OCI-LY7 (cell line): ENCODE measurements around the gene UBE2E1. TPM values are rescaled to one million over a fixed set of nuclear protein-coding genes. Genes with fewer than 3 reads are reported as not detected.
"Not testable (repeated sequence)": the region's sequence is repeated elsewhere in the genome, so short reads cannot be mapped to it uniquely, and the experiment has no call there.

Experiments used
- BruUV-seq: library from RNA; stranded (reverse); fragments of 400-500 nt; replicated peaks from 2 replicates; lab custom pipeline; 2021; lab: Mats Ljungman, UMichigan
- CTCF ChIA-PET: fragments of 300-600 bp; sonication (Branson Sonifier 250); formaldehyde crosslinking; loops from one replicate; lab custom pipeline; 2022; ENCODE audit warnings: antibody characterized with exemption; ENCODE audit not compliant: unreplicated experiment; lab: Charles Lee
- POLR2A ChIA-PET: fragments of 300-600 bp; sonication (Branson Sonifier 250); formaldehyde crosslinking; loops from one replicate; lab custom pipeline; 2022; ENCODE audit warnings: antibody characterized with exemption; lab: Charles Lee
- DNase-seq: peaks from one replicate; pipeline ENCODE4 v3.0.0-alpha.2; 2015; ENCODE audit warnings: low spot score
- H2AFZ ChIP-seq: fragments of 200-600 bp; sonication (generic), shearing (Covaris generic); 2 replicates; pipeline ENCODE4 v1.6.1; 2014; ENCODE audit warnings: mild to moderate bottlenecking, antibody characterized with exemption, low read length, moderate library complexity
- H3K27ac ChIP-seq: fragments of 200-600 bp; sonication (generic); 2 replicates; pipeline ENCODE4 v1.5.1; 2014; ENCODE audit warnings: mixed run types, low read depth, mild to moderate bottlenecking, moderate library complexity, low read length, inconsistent platforms; ENCODE audit not compliant: poor library complexity, severe bottlenecking
- H3K36me3 ChIP-seq: fragments of 200-600 bp; sonication (generic); 2 replicates; pipeline ENCODE4 v1.6.1; 2014; ENCODE audit warnings: mild to moderate bottlenecking, antibody characterized with exemption, low read length, moderate library complexity, mixed read lengths; ENCODE audit not compliant: insufficient read depth
- H3K4me1 ChIP-seq: fragments of 200-600 bp; sonication (generic); 2 replicates; pipeline ENCODE4 v1.5.1; 2014; ENCODE audit warnings: mild to moderate bottlenecking, low read length; ENCODE audit not compliant: insufficient read depth, poor library complexity, severe bottlenecking
- H3K4me2 ChIP-seq: fragments of 200-600 bp; sonication (generic); 2 replicates; pipeline ENCODE4 v1.6.1; 2014; ENCODE audit warnings: mild to moderate bottlenecking, low read length
- H3K4me3 ChIP-seq: fragments of 200-600 bp; sonication (generic); 2 replicates; pipeline ENCODE4 v1.5.1; 2014; ENCODE audit warnings: mild to moderate bottlenecking, low read depth, low read length; ENCODE audit not compliant: poor library complexity, severe bottlenecking
- H3K79me2 ChIP-seq: fragments of 200-600 bp; sonication (generic); 2 replicates; pipeline ENCODE4 v1.6.1; 2016; ENCODE audit warnings: low read depth, mild to moderate bottlenecking, low read length, moderate library complexity, mixed read lengths; ENCODE audit not compliant: insufficient read depth
- H3K9me2 ChIP-seq: fragments of 200-600 bp; sonication (generic); 2 replicates; pipeline ENCODE4 v1.6.1; 2016; ENCODE audit warnings: mild to moderate bottlenecking, low read length, mixed read lengths; ENCODE audit not compliant: insufficient read depth
- H3K9me3 ChIP-seq: fragments of 200-600 bp; sonication (generic); 2 replicates; pipeline ENCODE4 v1.6.1; 2014; ENCODE audit warnings: mild to moderate bottlenecking, mixed run types, low read length, mixed read lengths
- H4K20me1 ChIP-seq: fragments of 200-600 bp; sonication (generic); 2 replicates; pipeline ENCODE4 v1.6.1; 2014; ENCODE audit warnings: mild to moderate bottlenecking, antibody characterized with exemption, low read length, moderate library complexity, mixed read lengths; ENCODE audit not compliant: insufficient read depth
- EZH2phosphoT487 ChIP-seq: fragments of 200-600 bp; sonication (generic); IDR thresholded peaks from 2 replicates; pipeline ENCODE4 v1.6.1; 2018; ENCODE audit warnings: low read depth, borderline replicate concordance, mild to moderate bottlenecking, mixed run types, antibody characterized with exemption, low read length, moderate library complexity, mixed read lengths
- intact Hi-C: fragments of 100-400 bp; cut with micrococcal nuclease; formaldehyde crosslinking; loops from one replicate; pipeline ENCODE4 v1.10.0; 2022; ENCODE audit not compliant: unreplicated experiment
- total RNA-seq, 2 experiments: library from RNA; depleted of rRNA in 1 of 2; stranded (reverse); fragments of >200 nt in 1 of 2; shearing (Covaris generic) in 1 of 2; gene quantifications; 2 replicates each; pipeline ENCODE4 v1.2.3, GENCODE V29; 2014 to 2022
- TF ChIP-seq, protein P1 (sequence below): fragments of 200-600 bp; sonication (generic); conservative IDR thresholded peaks from 2 replicates; pipeline ENCODE4 v1.5.1; 2014; ENCODE audit warnings: mild to moderate bottlenecking, antibody characterized with exemption, low read length, moderate library complexity, mixed read lengths

The UBE2E1 gene
- total RNA-seq, 2 experiments from 2014 or later, result 126 to 142 TPM

DNA sequence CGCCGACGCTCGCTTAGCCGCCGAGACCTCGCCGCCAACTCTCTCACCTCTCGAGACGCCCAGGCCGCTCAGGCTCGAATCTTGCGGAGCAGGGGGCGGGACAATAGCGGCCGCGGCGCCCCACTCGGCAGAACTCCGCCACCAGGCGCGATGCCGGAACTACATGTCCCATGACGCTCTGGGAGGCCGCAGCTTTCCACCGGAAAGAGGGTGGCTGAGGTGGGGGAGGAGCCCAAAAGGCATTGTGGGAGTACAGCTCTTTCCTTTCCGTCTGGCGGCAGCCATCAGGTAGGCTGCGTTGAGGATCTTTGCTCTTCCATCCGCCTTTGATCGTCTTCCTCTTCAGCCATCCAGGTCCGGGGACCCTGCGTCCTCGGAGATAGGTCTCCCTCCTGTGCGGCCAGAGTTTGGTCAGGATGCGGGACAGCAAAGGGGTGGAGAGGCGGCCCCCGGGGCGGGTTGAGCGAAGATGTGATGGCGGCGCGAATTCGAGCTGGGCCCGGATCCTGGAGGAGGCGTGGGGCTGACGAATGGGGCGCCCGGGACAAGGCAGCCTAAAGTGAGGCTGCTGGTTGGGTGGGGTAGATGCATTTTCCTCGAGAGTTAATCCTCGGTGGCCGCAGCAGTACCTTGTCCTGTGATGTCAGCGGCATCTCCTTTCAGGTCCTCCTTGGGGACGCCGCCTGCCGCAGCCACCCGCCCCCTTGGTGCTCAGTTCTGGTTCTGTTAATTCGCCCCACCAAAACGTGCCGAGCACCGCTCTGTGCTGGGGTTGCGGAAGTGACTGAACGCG is 111.3 kb downstream of the UBE2E1 start, which contains the start of the genes NKIRAS1 and RPL15:
NKIRAS1 (minus strand) TSS at position 105 of the 793 bp plus-strand sequence. CDS start 6,086 bp downstream, outside the sequence.
RPL15 (plus strand) TSS at position 247 of the 793 bp plus-strand sequence. CDS start 728 bp downstream, outside the sequence.
- H4K20me1 ChIP-seq, result peaks cover 27% of the 10 kb centered on the region
- POLR2A ChIA-PET, result interaction anchor here (0.6 to 3.6 kb wide), 25 partner anchors 9 to 684 kb away, joined by 3 to 12 read pairs (median 4); no protein-coding TSS in a partner anchor
- DNase-seq, result peak; percentile 98
- no peak for TF ChIP-seq EZH2phosphoT487
- TF ChIP-seq, protein P1, sequence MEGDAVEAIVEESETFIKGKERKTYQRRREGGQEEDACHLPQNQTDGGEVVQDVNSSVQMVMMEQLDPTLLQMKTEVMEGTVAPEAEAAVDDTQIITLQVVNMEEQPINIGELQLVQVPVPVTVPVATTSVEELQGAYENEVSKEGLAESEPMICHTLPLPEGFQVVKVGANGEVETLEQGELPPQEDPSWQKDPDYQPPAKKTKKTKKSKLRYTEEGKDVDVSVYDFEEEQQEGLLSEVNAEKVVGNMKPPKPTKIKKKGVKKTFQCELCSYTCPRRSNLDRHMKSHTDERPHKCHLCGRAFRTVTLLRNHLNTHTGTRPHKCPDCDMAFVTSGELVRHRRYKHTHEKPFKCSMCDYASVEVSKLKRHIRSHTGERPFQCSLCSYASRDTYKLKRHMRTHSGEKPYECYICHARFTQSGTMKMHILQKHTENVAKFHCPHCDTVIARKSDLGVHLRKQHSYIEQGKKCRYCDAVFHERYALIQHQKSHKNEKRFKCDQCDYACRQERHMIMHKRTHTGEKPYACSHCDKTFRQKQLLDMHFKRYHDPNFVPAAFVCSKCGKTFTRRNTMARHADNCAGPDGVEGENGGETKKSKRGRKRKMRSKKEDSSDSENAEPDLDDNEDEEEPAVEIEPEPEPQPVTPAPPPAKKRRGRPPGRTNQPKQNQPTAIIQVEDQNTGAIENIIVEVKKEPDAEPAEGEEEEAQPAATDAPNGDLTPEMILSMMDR, result no peak
- peaks cover 45% of the 10 kb centered on the region for H3K4me1 ChIP-seq
- H3K9me2 ChIP-seq, result no peaks in the 10 kb centered on the region
- H3K27ac ChIP-seq, result peak within 1 kb of the TSS; percentile 64
- no TSS peak for BruUV-seq
- H3K9me3 ChIP-seq, result no peaks in the 10 kb centered on the region
- peak within 1 kb of the TSS; percentile 78 for H2AFZ ChIP-seq
- peaks cover 49% of the 10 kb centered on the region for H3K36me3 ChIP-seq
- peak within 1 kb of the TSS; percentile 94 for H3K4me2 ChIP-seq
- H3K79me2 ChIP-seq, result peaks cover 39% of the 10 kb centered on the region
- intact Hi-C loops, result loop anchor here (1.0 to 2.0 kb wide), 2 partner anchors 28 to 108 kb away; partner anchors contain the start of gene NR1D2
- peak within 1 kb of the TSS; percentile 97 for H3K4me3 ChIP-seq
- CTCF ChIA-PET, result interaction anchor here (1.1 kb wide), 1 partner anchor 846 kb away, joined by 4 read pairs; no protein-coding TSS in a partner anchor

DNA sequence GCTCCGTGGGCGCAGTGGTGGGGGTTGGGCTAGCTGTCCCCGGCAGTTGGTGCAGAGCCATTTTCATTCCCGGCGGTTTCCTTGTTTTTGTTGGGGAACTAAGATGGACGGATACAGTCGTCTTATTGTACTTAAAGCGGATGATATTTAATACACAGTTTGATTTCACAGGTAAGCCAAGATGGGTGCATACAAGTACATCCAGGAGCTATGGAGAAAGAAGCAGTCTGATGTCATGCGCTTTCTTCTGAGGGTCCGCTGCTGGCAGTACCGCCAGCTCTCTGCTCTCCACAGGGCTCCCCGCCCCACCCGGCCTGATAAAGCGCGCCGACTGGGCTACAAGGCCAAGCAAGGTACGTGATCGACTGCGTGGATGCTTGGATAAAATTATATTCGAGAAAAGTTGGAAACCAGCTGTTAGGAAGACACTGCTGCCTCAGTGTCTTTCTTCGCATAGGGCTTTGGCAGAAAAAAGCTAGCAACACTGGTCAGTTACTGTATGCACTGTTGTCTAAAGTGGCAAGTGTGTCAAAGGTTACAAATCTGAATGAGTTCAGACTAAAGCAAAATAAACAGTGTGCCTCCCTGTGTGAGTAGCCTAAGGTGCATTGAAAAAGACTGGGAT is 112.0 kb downstream of the UBE2E1 start:
- not testable (repeated sequence) for H3K9me2 ChIP-seq, DNase-seq, H3K9me3 ChIP-seq, BruUV-seq, H2AFZ ChIP-seq
- H3K27ac ChIP-seq, result peak overlapping the region; percentile 64
- H3K79me2 ChIP-seq, result peaks cover 39% of the 10 kb centered on the region
- POLR2A ChIA-PET, result interaction anchor here (0.6 to 3.6 kb wide), 14 partner anchors 10 to 685 kb away, joined by 3 to 12 read pairs (median 3); no protein-coding TSS in a partner anchor
- peaks cover 27% of the 10 kb centered on the region for H4K20me1 ChIP-seq
- peak overlapping the region; percentile 94 for H3K4me2 ChIP-seq
- CTCF ChIA-PET, result interaction anchor here (1.1 kb wide), 1 partner anchor 846 kb away, joined by 4 read pairs; no protein-coding TSS in a partner anchor
- intact Hi-C loops, result loop anchor here (1.0 to 2.0 kb wide), 2 partner anchors 28 to 109 kb away; partner anchors contain the start of gene NR1D2
- H3K36me3 ChIP-seq, result peaks cover 52% of the 10 kb centered on the region
- peak overlapping the region; percentile 97 for H3K4me3 ChIP-seq
- H3K4me1 ChIP-seq, result peaks cover 45% of the 10 kb centered on the region

DNA sequence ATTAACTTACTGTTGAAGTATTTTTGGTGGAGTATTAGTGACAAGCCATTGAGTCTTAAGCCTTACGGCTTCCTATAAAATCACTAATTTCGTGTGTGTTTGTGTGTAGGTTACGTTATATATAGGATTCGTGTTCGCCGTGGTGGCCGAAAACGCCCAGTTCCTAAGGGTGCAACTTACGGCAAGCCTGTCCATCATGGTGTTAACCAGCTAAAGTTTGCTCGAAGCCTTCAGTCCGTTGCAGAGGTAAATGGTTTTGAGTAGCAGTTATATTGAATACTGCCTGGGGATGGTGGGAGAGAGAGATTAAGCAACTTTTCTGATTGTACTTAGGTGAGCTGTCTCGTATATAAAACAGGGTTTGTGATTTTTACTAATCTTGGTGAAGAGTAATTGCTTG is 112.6 kb downstream of the UBE2E1 start:
- H3K9me2 ChIP-seq, BruUV-seq, CTCF ChIA-PET, H3K9me3 ChIP-seq, intact Hi-C loops, H2AFZ ChIP-seq, DNase-seq: not testable (repeated sequence)
- Histone ChIP-seq H3K79me2 (peaks cover 39% of the 10 kb centered on the region), H4K20me1 (peaks cover 27% of the 10 kb centered on the region), H3K4me2 (peak overlapping the region; percentile 94), H3K36me3 (peaks cover 52% of the 10 kb centered on the region), H3K4me1 (peaks cover 45% of the 10 kb centered on the region), H3K27ac (peak overlapping the region; percentile 64), H3K4me3 (peak overlapping the region; percentile 97)
- POLR2A ChIA-PET, result interaction anchor here (0.6 to 3.6 kb wide), 10 partner anchors 15 to 333 kb away, joined by 3 to 12 read pairs (median 3); no protein-coding TSS in a partner anchor
